Breast epithelium (tissue), 3 donors: ENCODE measurements around the gene STMP1.

Experiments used
- CTCF ChIP-seq, 3 donors: fragments of 450-650 bp; IDR thresholded peaks; one replicate each; pipeline ENCODE4 v1.5.1; 2016 to 2017; ENCODE audit warnings: antibody characterized with exemption in 3 of 3, mild to moderate bottlenecking in 3 of 3, moderate library complexity in 3 of 3
- POLR2A ChIP-seq: fragments of 450-650 bp; IDR thresholded peaks from one replicate; pipeline ENCODE4 v1.6.1; 2016; ENCODE audit warnings: antibody characterized with exemption, mild to moderate bottlenecking, moderate library complexity
- POLR2AphosphoS5 ChIP-seq, 3 donors: sonication (generic); formaldehyde crosslinking; IDR thresholded peaks; one replicate each; pipeline ENCODE4 v1.6.1; 2017; ENCODE audit warnings: antibody characterized with exemption in 3 of 3

- TF ChIP-seq POLR2A: no peak
- no peak for TF ChIP-seq CTCF (IDR thresholded peaks at IDR 0.05)
- no peak for TF ChIP-seq POLR2AphosphoS5 (IDR thresholded peaks at IDR 0.05)
Measured at GRCh38 chr7:135710417-135711138, 48.3 kb downstream of the STMP1 start.
